GM19238 (cell line): ENCODE data around the gene SERHL2.
"Not testable (repeated sequence)": the region's sequence is repeated elsewhere in the genome, so short reads cannot be mapped to it uniquely, and the experiment has no call there.

ENCODE experiments used
- DNase-seq: peaks from one replicate; pipeline ENCODE4 v3.0.0; 2011; ENCODE audit warnings: low spot score; ENCODE audit not compliant: insufficient read length

SERHL2 gene

DNA sequence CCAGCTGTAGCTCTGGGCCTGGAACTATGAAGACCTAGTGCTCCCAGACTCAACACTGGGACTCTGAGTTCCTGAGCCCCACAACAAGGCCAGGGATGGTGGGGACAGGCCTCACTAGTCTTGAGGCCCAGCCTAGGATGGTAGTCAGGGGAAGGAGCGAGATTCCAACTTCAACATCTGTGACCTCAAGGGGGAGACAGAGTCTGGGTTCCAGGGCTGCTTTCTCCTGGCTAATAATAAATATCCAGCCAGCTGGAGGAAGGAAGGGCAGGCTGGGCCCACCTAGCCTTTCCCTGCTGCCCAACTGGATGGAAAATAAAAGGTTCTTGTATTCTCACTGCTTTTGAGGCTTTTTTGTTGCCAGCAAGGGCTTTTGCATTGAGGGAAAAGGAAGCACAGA lies 20.3 kb downstream of the SERHL2 start:
- DNase-seq, result not testable (repeated sequence)

DNA sequence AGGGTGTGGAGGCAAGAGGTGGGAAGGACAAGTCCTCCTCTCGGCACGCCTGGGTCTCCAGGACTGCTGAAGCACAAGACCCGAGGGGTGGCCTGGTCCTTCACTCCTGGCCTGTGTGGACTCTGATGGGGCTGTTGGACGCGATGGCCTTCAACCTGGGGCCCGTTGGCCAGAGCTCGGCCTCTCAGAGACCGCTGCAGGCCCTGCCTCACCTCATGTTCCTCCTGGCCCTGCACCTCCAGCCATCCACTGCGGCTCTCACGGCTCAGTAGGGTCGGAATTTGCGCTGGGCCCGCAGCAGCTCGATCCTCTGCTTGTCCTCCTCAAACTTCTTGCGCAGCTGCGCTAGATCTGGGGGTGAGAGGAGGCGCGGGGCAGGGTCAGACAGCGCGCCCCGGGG lies 20.7 kb downstream of the SERHL2 start:
- not testable (repeated sequence) for DNase-seq

DNA sequence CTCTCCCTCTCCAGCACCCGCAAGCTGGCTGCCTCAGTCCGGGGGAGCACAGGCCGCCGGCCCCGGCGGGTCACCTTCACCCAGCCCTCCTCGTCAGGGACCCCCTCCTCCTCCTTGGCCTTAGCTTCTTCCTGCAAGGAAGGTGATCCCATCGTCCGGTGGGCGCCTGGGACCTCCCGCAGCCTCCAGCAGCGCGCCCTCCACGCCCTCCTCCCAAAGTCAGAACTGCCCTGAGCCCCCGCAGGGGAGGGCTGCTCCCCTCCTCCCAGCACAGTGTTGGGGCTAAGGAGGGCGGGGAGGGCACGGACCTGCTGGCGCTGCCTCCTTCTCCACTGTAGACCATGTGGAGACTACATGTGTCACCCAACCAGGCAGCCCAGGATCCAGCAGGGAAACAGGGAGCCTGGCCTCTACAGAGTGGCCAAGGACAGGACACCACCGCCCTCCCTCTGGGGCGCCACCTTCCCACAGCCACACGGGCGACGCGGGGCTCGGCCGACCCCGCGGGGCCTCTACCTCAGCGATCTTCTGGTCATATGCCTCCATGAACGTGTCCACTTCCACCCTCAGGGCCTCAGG lies 22.3 kb downstream of the SERHL2 start:
- not testable (repeated sequence) for DNase-seq

DNA sequence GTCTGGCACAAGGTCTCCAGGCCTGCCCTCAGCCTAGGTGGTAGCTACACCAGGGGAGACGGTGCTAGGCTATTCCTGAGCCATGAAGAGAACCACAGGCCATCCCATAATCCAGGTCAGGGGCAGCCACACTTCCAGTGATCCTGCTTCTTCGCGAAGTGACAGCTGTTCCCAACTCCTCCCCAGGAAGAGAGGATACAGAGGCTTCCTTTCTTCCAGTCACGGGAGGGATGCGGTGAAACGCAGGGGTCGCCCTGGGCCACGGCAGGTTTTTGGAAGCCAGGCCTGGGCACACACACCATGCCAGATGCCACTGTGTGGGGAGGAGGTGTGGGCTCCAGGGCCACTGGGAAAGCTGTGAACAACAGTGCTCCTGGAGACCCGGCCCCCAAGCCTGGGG lies 23.4 kb downstream of the SERHL2 start:
- DNase-seq, result not testable (repeated sequence)

DNA sequence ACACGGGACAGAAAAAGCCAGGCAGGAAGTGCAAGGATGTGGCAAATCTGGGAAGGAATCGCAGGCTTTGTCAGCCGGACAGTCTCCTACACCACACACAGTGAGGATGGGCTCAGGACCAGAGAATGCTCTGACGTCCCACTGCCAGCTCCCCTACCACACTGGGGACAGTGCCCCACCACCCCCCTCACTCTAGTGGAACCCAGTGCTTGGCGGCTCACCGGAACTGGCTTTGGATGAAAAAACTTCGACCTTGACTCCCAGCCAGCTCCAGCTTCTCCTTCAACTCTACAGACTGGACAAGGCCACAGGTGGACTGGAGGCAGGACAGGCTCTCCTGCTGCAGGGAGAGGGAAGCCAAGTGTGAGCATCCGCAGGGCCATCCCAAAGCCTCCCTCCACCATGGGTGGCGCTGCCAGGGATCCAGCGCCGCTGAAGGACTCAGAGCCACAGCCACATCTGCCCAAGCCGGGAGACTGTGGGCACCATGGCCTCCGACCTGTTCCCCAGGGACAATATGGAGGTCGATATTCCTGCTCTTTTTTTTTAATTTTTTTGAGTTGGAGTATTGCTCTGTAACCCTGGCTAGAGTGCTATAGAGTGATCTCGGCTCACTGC lies 24.0 kb downstream of the SERHL2 start:
- DNase-seq, result no peak

DNA sequence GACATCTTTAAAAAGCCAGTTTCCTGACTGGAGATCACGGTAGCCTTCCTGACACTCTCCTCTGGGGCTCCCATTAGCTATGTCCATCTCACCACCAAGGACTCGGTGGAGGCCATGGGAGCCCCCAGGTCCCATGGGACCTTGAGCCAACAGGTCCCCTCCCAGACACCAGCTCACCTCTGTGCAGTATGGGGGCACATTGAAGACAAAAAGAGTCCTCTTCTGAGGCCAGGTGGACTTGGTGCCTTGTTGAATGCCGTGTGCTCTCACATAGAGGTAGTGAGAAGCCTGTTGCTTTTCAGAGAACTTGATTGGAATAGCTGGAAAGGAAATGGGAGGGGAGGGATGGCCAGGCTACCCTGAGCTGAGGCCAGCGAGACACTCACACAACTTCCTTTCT lies 26.3 kb downstream of the SERHL2 start:
- not testable (repeated sequence) for DNase-seq

DNA sequence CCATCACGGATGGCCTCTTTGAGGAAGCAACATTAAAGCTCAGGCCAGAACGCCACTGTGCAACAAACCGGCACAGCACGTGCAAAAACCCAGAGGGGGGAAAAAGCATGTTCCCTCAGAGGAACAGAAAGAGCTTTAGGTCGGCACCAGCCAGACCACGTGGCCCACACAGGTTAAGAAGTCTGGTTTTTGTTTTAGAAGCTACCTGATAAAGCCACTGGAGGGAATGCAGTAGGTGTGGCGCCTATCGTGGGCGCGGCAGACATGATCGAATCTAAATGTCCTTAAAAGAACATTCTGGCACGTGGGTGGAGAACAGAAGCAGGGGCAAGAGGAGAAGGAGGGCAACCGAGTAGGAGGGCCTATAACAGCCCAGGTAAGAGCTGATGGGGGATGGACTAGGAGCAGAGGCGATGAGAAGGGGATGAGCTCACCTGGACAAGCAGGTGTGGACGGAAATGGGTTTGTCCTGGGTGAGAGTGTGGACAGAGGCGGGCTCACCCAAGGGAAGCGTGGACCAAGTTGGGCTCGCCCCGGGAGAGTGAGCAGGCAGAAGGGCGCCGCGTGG lies 27.5 kb downstream of the SERHL2 start:
- not testable (repeated sequence) for DNase-seq

DNA sequence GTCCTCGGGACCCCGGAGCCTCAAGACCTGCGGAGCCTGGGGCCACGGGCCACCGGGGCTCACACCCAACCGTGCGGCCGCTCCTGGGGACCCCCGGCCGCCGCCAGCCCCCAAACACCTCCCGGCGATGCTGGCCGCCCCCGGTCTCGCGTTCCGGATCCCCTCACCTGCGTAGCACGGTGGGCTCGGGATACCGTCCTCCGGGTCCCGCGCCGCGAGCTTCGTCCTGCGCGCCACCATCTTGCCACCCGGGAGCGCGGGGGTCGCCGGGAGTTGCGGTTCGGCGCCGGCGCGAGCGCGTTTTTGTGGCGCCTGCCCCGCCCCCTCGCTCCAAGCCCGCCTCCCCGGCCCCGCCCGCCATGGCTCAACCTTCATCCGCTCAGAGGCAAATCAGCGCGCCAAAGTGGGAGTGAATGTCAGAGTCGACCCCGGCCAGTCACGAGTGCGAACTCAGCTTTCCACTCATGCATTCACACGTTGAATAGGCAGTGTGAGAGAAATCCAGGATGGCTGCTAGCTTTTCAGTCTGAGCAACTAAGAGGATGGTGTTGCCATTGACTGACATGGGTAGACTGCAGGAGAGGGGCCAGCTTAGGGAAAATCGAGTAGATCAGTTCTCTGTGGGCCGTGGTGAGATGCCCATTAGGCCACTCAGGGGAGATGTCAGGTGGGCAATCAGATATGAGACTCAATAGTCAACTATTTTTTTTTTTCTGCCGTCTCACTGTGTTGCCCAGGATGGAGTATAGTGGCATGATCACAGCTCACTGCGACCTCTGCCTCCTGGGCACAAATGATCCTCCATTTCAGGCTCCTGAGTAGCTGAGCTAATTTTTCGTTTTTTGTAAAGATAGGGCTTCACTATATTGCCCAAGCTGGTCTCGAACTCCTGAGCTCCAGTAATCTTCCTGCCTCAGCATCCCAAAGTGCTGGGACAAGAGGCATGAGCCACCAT lies 28.3 kb downstream of the SERHL2 start:
- DNase-seq, result peak; percentile 75

DNA sequence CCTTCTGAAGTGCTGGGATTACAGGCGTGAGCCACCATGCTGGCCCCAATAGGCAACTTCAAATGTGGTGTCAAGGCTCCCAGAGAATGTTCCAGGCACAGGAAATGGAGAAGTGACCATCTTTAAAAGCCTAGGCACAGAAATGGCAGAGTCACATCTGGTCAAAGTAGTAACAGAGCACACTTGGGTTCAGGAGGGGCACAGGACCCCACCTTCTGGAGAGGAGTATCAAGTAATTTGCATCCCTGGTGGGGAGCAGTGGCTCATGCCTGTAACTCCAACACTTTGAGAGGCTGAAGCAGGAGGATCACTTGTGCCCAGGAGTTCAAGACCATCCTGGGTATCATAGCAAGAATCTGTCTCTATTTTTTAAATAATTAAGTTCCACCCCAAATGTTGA lies 29.2 kb downstream of the SERHL2 start:
- DNase-seq, result no peak

DNA sequence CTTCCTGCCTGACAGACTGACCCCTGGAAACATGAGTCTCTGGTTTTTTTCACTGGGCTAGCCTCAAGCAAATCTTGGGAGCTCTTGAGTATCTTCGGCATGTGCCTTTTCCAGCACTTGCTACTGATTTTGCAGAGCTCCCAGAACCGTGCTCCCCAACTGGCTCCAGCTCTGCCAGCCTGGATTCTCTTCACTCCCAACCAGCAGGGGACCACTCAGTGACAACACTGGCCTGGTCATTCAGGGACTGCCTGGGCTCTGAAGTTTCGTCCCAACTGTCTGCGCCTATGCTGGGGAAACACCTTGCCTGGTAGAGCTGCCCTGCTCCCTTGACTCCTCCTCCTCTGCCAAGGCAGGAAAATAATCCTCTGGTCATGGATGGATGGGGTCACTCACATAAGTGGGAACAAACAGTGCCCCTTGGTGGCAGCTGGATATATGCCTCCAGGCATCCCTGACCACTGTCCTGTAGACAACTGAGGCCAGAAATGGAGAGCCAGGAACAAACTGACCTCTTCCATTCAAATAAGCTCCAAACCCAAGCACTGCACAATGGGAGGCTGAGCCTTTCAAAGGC lies 30.7 kb downstream of the SERHL2 start:
- no peak for DNase-seq

DNA sequence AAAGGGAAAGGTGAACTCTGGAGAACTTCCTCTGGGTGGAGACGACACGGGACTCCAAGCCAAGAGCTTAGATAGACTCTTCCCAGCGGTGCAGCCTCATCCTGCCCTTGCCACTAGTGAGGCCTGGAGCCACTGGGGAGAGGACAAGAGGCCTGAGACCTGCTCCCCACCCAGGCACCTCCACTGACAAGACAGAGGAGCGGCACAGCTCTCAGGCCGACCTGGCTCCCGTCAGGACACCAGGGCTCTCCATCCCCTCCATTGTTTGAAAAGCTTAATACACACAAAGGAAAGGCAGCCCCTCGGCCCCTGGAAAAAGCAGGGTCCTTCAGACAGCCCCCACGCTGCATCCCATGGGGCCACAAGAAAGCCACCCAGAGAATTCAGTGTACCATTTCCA lies 31.3 kb downstream of the SERHL2 start:
- no peak for DNase-seq

DNA sequence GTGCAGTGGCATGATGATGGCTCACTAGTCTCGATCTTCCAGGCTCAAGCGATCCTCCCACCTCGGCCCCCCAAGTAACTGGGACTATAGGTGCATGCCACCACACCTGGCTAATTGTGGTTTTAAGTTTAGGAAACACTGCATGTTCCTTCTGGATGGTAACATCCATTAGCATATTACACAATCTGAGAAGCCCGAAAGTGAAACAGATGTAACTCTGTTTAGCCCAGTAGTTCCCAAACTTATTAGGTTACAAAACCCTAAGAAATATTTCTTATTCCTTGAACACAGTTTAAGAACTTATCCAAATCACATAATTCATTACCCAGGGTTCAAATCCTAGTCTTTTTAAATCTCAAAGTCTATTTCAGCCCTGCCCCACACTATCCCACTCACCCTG lies 32.6 kb downstream of the SERHL2 start:
- DNase-seq, result no peak

DNA sequence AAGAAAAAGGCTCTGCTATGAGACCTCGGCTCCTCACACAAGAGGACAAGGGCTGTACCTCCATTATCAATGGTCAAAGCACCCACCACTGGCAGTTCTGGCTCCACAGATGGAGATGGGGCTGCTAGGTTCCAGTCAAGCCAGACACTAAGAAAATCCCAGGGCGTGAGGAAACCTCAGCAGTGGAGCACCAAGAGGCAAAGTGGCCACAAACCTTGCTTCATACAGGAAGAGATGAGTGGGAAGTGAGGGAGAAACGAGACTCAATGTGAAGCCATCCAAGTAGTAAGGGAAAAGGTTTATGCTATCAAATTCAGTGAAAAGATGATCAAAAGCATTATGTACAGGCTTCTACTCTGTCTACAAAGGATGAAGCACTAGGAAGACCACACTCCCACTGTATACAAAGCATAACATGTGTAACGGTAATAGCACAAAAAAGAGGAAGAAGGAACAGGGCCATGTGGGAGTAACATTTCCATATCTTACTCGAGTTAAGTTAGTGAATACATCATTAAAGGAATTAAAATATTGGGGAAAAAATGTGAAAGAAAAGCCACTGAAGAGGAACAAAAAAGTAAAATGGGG lies 33.9 kb downstream of the SERHL2 start:
- DNase-seq, result no peak

DNA sequence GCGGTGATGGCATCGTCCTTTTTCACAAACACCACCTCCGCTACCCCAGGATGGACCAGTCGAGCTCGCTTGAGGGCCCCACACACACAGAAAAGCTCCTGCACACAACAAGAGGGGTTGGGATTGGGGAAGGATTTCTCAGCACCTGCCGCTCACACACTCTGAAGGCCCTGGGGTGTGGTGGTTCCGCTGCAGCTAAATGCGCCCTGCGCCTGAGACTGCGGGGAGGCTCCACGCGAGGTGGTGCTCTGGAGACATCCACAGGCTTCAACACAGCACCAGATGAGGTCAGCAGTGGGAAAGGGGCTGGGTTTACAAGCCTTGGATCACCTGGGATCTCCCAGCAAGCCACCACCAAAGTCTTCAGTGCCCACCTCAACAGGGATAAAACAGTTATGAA lies 38.2 kb downstream of the SERHL2 start:
- DNase-seq, result no peak

DNA sequence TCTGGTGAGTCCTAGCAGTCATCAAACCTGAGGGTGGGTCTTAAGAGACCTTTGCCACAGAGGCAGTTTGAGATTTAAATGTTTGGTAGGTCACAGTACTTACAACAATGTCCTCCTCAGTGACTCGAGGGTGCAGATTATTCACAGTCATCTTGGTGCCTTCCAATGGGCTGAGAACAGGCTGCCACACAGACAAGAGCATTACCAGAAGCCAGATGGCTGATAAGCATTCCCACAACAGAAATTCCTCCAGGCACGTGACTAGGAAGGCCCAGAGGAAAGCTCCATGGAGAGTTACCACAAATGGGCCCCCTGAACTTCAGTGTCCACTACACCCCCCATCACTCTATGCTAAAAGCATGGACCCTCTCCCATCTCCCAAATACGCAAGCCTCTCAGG lies 41.7 kb downstream of the SERHL2 start:
- no peak for DNase-seq

DNA sequence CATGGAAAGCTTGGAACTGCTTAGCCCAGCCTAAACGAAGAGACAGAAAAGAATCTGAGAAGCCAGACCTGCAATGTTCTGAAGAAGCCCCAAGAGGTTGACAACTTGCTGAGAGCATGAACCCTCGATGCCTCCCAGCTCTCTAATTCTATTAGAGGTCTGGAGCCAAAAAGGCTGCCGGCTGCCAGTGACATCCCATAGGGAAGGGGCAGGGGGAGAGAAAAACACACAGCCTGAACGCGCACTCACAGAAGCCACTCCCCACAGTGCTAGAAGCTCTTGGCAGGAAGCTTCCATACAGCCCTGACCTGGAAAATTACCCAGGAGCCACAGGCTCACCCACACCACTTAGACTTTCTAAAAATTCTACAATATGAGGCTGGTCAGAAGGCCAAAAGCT lies 42.6 kb downstream of the SERHL2 start:
- no peak for DNase-seq

DNA sequence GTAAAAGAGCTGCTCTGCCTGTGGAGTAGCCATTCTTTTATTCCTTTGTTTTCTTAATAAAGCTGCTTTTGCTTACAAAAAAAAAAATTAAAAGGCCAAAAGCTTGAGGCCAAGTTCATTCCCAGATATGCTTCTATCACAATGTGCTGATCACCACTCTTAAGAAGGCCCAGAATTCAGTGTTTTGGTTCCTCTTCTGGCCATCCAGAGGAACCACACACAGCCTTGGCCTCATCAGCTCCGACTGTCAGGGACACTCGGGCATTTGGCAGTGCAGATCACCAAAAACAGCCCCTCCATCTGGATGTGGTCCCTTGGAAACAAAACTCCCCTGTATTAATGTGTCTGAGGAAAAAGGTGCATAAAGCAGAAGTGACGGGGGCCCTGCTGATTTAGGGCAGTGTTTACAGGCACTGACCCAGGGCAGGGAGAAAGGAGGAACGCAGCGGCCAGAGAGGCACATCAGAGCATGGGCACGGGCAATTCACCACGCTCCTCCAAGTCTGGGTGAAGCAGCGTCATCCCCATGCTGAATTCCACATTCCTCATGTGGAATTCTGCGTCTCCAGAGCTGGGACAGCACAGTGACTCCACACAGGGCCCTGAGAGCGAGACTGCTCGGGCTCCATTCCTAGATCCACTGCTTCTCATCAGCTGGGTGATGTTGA lies 43.2 kb downstream of the SERHL2 start:
- no peak for DNase-seq

DNA sequence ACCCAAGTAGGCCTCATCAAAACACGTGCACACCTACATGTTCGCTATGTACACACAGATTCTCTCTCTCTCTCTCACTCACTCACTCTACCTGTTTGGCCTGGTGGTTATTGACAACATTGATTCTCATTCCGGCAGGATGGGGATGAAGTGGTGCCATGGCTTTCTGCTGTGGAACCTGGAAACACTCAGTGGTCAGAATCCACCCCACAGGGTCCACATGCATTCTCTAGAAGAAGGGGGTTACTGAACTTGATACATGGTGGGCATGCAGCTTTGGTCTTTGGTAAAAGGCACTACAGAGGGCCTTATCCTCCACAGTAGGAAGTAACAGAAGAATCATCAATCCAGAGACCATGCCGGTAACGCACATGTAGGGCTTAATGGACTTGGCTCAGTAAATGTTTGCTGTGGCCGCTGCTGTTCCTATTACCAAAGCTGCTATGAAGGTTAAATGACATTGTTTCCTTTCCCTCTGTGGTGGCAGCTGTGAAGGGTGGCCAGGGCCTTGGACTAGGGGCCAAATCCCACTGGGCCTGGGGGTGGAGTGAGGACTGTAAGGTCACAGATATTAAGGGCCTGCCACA lies 48.2 kb downstream of the SERHL2 start:
- DNase-seq, result no peak

DNA sequence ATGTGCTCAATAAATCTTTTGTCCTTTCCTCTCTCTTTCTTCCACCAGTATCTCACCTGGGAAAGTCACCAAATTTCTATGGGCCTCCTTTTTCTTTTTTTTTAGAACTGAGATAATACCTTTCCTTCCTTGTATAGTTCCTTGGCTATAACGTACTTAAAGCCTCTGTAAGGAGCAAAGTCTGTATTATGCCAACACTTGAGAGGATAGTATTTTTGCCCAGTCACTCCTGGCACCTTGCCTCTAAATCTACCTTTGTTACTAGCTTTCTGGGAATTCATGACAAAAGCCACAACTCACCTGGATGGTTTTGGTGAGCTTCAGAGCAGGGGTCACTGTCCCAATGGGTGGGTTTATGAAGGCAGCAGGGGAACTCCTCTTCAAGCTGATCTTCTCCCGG lies 48.7 kb downstream of the SERHL2 start:
- no peak for DNase-seq

DNA sequence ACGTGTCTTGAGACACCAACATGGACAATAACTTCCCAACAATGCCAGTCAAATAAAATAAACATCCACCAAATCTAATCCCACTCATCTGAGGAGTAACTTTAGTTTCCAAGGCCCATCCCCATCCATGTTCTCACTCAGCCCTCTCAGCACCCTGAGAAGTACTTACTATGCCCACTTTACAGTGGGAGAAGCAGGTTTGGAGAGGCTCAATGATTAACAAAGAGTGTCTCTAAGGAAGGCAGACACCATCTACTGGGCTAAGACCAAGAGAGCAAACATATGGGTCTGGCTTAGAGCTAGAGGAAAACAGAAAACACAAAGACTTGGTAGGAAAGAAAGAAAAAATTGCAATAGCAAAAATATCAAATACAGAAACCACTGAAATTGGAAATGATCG lies 49.7 kb downstream of the SERHL2 start:
- DNase-seq, result no peak
